GM21619 (cell line): Measurements from ENCODE around the gene PICK1.

Experiments used
- ATAC-seq: cut with Tn5 transposase; IDR thresholded peaks from one replicate; pipeline ENCODE4 v1.9.1; 2021; ENCODE audit not compliant: unreplicated experiment

Gene PICK1

GRCh38 chr22:38046070-38046748 lies 11.0 kb upstream of the PICK1 start:
- ATAC-seq: no peak

DNA sequence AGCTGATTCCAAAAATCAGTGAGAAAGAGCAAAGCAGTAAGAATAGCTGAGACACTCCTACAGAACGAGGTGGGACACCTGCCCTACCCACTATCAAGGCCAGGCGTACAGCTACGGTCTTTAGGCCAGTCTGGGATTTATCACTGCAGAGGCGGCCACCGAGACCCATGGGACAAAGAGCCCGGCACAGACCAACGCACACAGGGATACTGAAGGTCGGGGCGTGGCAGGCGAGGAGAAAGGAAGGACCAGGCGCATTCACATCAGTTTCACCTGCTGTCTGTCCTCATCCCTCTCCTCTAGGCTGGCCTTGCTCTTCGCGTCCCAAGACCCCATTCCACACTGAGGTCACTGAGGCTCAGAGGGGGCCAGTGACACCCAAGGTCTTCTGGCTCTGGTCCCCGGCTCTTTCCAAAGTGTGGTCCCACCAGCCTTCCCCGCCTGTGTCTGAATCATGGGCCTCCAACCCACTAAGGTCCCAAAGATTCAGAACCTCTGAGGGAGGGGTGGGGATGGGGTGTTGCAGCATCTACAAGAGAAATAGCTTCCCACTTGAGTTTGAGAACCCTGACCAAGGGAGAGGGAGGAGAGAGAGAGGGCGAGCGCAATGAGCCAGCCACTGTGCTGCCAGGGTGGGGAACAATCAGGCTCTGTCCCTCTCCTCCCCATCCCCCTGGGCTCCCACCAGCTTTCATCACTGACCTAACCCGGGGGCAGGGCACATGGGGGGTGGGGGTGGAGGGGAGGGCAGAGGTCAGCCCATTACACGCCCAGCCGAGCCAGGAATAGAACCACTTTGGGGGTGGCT lies 7.2 kb upstream of the PICK1 start:
- ATAC-seq: no peak

- no peak for ATAC-seq
Observed at GRCh38 chr22:38050720-38051119, 6.5 kb upstream of the PICK1 start.

GRCh38 chr22:38051261-38051660 lies 5.9 kb upstream of the PICK1 start:
- no peak for ATAC-seq

DNA sequence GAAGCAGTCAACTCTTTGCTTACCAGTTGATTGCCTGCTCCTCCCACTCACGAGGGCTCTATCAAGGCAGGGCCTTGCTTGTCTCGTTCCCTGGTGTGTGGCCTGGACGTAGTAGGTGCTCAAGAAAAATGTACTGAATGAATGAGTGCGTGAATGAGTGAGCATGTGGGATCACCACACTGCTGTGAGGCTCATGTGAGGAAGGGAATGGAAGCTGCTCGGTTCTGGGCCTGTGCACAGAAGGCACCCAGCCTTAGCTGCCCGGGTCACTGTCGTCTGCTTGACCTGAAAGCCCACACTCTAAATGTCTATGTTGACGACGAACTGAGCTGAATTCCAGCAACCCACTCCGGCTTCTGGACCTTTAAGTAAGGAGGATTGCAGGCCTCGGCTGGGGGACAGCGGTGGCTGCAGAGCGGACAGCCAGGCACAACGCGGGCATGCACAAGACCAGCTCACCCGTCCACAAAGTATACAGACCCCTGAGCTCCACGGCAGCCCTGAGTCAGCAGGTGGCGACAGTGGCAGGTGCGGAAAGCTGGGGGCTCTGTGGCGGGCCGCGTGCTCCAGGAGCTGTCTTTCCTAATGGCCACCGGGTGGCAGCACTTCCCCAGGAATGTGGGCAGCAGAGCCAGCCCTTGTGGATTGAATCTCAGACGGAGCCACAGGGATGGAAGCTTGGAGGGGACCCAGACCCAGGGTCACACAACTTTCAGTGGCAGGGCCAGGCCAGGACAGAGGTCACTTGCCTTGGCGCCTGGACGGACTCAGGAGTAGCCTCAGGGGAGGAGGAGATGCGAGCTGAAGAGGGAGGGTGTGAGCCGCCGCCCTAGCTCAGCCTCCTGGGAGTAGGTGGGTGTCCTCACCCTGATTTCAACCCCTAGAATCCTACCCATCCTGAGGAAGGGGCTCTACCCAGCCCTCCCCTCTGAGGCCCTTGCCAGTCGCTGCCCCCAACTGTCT lies 5.0 kb upstream of the PICK1 start:
- no peak for ATAC-seq

- no peak for ATAC-seq
Observed at GRCh38 chr22:38062791-38063190, 5.6 kb downstream of the PICK1 start.

DNA sequence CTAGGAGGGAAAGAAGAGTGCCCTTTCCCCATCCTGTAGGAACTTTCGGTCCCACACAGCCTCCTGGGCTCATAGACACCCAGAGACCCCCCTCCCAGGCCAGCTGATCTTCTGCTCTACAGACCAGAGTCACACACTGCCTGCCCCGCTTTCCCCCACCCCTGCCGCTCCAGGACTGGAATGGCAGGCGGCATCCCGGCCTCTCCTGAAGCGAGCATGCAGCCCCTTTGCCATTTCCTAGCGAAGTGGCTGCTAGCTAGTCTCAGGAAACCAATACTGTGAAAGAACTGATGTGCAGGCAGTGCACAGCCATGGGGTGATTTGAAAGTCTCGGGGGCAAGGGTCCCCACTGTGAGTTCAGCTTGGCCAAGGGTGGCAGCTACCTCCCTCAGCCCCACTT lies 8.3 kb downstream of the PICK1 start:
- no peak for ATAC-seq

DNA sequence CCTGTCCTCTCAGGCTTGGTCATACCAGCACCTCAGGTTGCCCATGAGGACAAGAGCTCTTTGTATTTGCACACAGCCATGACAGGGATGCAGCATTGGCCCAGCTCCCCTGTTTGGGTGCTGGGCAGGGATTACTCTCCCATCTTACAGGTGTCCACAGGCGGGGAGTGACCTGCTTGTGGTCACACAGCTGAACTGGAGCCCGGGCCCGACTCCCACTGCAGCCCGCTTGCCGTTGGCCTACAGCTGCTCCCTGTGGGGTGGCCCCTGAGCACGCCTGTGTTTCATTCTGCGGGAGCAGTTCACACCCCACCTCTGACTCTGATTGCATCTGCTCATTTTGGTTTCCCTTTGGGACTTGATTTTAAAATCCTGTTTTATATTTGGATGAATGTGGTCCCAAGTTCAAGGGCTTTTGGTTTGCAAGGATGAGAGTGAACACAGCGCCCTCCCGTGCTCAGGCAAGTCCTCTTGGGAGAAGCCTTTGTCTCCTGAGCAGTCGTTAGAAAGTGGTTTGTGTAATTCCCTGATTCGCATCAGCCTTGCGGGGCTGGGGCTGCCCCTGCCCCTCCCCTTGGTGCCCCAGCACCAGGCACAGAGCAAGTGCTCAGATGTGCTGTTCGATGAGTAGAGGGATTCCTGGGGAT lies 9.3 kb downstream of the PICK1 start:
- ATAC-seq: no peak

DNA sequence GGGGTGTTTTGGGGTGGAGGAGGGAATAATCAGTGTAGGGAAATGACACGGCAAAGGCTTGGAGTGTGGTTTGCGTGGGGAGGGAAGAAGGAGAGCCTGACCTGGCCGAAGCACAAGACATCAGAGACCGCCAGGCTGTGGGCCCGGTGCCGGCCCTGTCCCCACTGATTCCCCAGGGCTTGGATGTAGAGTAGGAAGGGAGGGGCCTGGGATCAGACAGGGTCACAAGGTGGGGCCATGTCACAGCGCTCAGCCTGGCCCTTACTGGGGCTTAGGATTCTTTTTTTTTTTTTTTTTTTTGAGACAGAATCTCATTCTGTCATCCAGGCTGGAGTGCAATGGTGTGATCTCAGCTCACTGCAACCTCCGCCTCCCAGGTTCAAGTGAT lies 9.8 kb downstream of the PICK1 start:
- ATAC-seq: no peak

- no peak for ATAC-seq
Observed at GRCh38 chr22:38067761-38068360, 10.7 kb downstream of the PICK1 start.

GRCh38 chr22:38068641-38069371 lies 11.6 kb downstream of the PICK1 start:
- ATAC-seq: no peak

DNA sequence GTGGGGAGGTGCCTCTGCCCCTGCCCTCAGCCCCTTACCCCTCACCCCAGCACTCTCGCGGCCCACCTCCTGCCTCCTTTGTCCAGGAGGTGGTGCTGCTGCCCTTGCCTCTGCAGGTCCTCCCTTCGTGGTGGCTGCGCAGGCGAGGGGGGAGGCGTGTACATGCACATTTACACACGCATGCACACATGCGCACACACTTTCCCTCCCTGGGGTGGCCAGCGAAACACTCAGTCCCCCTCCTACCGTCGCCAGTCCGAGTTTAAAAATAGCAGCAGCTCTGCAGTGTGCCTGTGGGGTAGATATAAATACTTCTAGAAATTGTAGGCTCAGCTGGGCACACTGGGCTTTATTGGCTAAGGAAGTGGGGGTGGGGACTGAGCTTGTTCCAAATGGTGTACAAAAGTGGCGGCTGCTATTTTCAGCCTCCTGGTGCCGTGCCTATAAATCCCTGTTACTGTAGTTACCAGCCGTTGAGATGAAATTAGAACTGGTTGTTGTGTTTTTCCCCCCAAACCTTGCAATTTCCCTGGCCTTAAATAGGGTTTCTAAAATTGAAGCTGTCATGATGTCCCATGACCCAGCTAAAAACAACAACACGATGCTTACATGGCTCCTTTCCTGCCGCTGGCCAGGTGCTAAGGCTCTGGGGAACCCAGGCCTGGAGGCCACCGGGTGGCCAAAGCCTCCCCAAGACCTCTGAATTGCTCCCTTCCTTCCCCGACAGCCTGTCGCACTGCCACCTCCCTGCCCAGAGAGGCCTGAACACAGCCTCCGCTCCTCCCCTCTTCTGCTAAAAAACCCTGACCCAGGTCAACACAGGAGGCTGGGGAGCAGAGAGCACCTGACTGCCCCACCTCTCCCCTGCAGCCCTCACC lies 12.4 kb downstream of the PICK1 start:
- ATAC-seq: no peak

DNA sequence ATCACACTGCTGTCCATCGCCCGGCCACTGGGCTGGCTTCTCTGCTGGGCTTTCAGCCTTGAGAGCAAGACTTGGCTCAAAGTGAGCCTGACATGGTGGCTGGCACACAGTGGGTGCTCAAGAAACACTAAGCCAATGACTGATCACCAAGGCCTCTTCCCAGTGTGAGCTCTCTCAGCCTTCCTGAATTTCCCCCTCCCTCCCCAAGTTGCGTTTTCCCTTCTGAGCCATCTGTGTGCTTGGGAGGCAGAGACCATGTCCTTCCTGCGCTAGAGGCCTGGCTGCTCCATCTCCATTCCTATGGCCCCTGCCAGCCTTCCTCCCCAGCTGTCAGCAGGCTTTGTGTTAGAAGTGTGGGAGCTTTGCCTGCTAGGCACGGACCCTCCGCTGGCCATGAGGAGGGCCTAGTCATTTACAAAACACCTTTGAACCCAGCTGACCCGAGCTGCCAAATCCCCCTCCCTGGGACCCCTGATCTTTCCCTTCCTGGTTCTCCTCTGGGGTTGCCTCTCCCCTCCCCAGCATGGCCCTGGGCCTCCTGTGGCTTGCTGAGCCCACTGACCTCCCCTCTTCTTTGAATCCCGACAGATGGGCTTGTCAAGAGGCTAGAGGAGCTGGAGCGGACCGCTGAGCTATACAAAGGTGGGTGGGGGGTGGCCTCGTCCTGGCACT lies 13.2 kb downstream of the PICK1 start:
- no peak for ATAC-seq

GRCh38 chr22:38071421-38072321 lies 14.5 kb downstream of the PICK1 start:
- no peak for ATAC-seq

GRCh38 chr22:38072322-38073149 lies 15.3 kb downstream of the PICK1 start:
- no peak for ATAC-seq
